Muscle layer of colon (tissue), 2 donors: ENCODE results near the gene HECTD3.
"Not testable (repeated sequence)": the region's sequence is repeated elsewhere in the genome, so short reads cannot be mapped to it uniquely, and the experiment has no call there.

Experiments used
- H3K27ac ChIP-seq: one replicate; pipeline ENCODE4 v1.7.0; 2013; ENCODE audit warnings: low read depth, mild to moderate bottlenecking, low read length, moderate library complexity
- H3K27me3 ChIP-seq, 2 donors: one replicate each; pipeline ENCODE4 v1.7.0; 2013; ENCODE audit warnings: low read length in 2 of 2, mild to moderate bottlenecking in 2 of 2; ENCODE audit not compliant: insufficient read depth in 2 of 2, control insufficient read depth in 1 of 2
- H3K36me3 ChIP-seq: one replicate; pipeline ENCODE4 v1.7.0; 2013; ENCODE audit warnings: mild to moderate bottlenecking, low read length; ENCODE audit not compliant: insufficient read depth
- H3K4me1 ChIP-seq: one replicate; pipeline ENCODE4 v1.7.0; 2013; ENCODE audit warnings: mild to moderate bottlenecking, low read length; ENCODE audit not compliant: insufficient read depth
- H3K4me3 ChIP-seq, 2 donors: one replicate each; pipeline ENCODE4 v1.7.0; 2013; ENCODE audit warnings: low read length in 2 of 2, low read depth in 1 of 2, mild to moderate bottlenecking in 1 of 2, moderate library complexity in 1 of 2
- H3K9ac ChIP-seq: one replicate; pipeline ENCODE4 v1.7.0; 2013; ENCODE audit warnings: low read length
- H3K9me3 ChIP-seq: one replicate; pipeline ENCODE4 v1.7.0; 2013; ENCODE audit warnings: mild to moderate bottlenecking, low read length
- donor health status: abdominal sarcoma.
- donor health status: Adenocarcinoma of cecum.

The HECTD3 gene

DNA sequence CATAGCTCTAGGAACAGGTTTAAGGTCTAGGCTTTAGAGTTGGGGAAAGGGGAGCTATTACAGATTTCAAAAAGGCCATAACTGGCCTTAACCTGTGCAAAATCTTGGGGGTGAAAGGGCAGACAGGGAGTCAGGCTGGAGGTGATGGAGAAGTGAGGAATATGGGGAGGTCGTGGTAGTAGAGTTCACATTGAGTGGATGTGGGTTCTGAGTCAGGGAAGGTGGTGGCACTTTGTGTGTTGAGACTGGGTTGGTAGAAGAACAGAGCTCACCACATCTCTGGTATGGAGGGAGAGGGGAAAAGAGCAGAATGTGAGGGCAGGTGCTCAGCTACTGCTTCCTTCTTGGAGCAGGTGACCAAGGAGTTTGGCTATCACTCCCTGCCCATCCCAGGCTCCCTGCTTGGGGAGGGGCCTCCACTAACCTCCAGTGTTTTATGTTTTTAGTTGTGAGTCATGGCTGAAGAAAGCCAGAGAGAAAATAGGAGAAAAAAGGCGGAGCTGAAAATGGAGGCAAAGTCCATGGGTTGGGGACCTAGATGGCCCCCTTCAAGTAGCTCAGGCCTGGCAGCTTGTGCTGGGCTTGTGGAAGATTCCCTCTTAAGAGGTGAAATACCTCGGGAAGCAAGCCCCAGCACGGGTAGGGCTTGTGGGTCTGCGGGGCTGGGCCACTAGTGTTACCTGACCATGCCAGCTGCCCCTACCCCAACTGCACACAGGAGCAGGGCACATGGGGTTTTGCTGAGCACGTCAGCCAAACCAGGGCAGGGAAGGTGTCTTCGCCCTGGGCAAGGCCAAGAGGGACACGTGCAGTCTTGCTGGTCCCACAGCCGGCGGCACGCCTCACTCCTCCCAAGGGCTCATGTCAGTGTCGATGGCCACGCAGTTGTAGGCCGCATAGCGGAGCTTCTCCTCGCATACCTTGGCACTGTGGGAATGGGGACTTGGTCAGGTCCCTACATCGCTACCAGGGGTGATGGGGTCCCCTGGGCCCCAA lies 8.2 kb downstream of the HECTD3 start:
- Histone ChIP-seq H3K9me3 (no peaks in the 10 kb centered on the region), H3K27me3 (no peaks in the 10 kb centered on the region), H3K9ac (no peak overlapping the region), H3K4me1 (no peaks in the 10 kb centered on the region), H3K36me3 (peaks cover 56% of the 10 kb centered on the region), H3K27ac (no peak overlapping the region), H3K4me3 (no peak overlapping the region)

DNA sequence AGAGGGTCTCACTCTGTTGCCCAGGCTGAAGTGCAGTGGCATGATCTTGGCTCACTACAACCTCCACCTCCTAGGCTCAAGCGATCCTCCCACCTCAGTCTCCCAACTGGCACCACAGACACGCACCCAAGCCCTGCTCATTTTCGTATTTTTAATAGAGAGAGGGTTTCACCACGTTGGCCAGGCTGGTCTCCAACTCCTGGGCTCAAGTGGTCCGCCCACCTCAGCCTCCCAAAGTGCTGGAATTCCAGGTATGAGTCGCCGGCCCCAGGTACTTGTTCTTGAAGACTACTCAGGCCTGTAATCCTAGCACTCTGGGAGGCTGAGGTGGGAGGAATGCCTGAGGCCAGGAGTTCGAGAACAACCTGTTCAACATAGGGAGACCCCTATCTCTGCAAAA lies 9.5 kb downstream of the HECTD3 start:
- H3K9ac ChIP-seq, H3K4me3 ChIP-seq, H3K27ac ChIP-seq, H3K9me3 ChIP-seq, H3K4me1 ChIP-seq, H3K27me3 ChIP-seq: not testable (repeated sequence)
- peaks cover 43% of the 10 kb centered on the region for H3K36me3 ChIP-seq

DNA sequence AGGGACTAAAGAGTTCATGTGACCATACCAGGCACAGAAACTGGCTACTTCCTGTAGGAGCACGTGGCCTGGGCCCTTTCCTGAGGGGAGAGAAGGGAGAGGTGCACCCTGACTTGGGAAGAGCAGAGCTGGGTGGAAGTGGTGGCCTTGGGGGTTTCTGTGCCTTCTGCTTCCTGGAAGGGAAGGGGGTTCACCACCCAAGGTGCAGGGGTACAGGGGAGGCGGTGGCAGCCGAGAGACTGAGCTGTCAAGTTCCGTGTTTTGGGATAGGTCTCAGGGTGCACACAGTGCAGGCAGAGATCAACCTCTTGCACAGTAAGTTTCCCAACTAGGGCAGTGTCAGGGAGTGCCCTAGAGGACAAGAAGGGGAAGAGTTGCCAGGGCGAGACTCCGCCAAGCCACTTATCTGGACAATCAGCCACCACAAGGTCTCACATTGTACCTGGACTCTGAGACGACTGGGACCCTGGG lies 10.1 kb downstream of the HECTD3 start:
- no peak overlapping the region for H3K9ac ChIP-seq
- no peaks in the 10 kb centered on the region for H3K27me3 ChIP-seq
- no peak overlapping the region for H3K27ac ChIP-seq
- no peaks in the 10 kb centered on the region for H3K9me3 ChIP-seq
- H3K4me1 ChIP-seq = no peaks in the 10 kb centered on the region
- H3K4me3 ChIP-seq = no peak overlapping the region
- peaks cover 40% of the 10 kb centered on the region for H3K36me3 ChIP-seq

DNA sequence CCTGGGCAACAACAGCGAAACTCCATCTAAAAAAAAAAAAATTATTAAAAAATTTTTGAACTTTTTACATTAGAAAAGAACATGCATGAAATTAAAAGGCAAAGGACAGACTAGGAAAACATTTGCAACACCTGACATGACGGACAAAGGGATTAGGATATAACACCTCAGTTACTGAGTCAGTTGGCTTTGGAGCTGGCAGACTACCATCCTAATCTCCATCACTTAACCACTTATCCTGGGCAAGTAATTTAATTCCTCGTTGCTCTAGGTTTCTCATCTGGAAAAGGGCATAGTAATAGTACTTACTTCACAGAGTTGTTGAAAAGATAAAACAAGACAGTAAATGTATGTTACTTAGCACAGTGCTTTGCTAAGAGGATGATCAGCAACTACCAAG lies 11.9 kb downstream of the HECTD3 start:
- peaks cover 22% of the 10 kb centered on the region for H3K36me3 ChIP-seq
- no peak overlapping the region for H3K4me3 ChIP-seq
- no peaks in the 10 kb centered on the region for H3K4me1 ChIP-seq
- no peaks in the 10 kb centered on the region for H3K27me3 ChIP-seq
- H3K27ac ChIP-seq = no peak overlapping the region
- H3K9me3 ChIP-seq = no peaks in the 10 kb centered on the region
- no peak overlapping the region for H3K9ac ChIP-seq

DNA sequence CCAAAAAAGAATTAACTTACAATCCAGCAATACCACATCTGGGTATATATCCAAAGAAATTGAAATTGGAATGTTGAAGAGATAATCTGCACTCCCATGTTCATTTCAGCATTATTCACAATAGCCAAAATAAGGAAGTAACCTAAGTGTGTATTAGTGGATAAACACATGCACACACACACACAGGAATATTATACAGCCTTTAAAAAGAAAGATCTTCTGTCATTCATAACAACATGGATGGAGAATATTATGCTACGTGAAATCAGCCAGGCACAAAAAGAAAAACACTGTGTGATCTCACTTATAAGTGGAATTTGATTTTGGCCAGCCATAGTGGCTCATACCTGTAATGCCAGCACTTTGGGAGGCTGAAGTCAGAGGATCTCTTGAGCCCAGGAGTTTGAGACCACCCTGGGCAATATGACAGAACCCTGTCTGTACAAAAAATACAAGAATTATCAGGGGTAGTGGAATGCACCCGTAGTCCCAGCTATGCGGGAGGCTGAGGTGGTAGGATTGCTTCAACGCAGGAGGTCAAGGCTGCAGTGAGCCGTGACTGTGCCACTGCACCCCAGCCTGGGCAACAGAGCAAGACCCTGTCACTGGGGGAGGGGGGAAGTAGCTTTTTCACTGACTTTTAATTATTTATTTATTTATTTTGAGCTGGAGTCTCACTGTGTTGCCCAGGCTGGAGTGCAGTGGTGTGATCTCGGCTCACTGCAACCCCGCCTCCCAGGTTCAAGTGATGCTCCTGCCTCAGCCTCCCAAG lies 15.5 kb downstream of the HECTD3 start:
- H3K27ac ChIP-seq = no peak overlapping the region
- no peaks in the 10 kb centered on the region for H3K4me1 ChIP-seq
- no peaks in the 10 kb centered on the region for H3K9me3 ChIP-seq
- H3K36me3 ChIP-seq = no peaks in the 10 kb centered on the region
- no peaks in the 10 kb centered on the region for H3K27me3 ChIP-seq
- H3K9ac ChIP-seq = no peak overlapping the region
- no peak overlapping the region for H3K4me3 ChIP-seq

DNA sequence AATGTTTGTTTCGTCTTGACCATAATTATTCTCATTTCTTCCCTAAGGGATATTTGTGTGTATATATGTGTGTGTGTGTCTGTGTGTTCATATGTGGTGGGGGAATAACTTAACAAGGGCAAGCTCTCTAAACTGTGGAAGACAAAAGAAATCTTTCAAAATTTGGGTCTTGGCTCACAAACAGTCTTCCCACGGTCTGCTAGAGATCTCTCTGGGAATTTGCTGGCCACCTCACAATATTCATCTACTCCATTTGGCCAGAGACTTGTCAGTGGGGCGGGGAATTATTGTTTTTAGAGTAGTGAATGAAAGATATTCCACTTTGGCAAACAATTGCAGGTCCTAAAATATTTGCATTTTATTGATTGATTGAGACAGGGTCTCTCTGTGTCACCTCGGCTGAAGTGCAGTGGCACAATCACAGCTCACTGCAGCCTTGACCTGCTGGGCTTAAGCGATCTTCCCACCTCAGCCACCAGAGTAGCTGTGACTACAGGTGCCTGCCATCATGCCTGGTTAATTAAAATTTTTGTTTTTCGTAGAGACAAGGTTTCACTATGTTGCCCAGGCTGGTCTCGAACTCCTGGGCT lies 16.7 kb downstream of the HECTD3 start:
- no peaks in the 10 kb centered on the region for H3K9me3 ChIP-seq
- no peak overlapping the region for H3K9ac ChIP-seq
- no peaks in the 10 kb centered on the region for H3K36me3 ChIP-seq
- no peak overlapping the region for H3K4me3 ChIP-seq
- no peaks in the 10 kb centered on the region for H3K27me3 ChIP-seq
- H3K4me1 ChIP-seq = no peaks in the 10 kb centered on the region
- no peak overlapping the region for H3K27ac ChIP-seq

DNA sequence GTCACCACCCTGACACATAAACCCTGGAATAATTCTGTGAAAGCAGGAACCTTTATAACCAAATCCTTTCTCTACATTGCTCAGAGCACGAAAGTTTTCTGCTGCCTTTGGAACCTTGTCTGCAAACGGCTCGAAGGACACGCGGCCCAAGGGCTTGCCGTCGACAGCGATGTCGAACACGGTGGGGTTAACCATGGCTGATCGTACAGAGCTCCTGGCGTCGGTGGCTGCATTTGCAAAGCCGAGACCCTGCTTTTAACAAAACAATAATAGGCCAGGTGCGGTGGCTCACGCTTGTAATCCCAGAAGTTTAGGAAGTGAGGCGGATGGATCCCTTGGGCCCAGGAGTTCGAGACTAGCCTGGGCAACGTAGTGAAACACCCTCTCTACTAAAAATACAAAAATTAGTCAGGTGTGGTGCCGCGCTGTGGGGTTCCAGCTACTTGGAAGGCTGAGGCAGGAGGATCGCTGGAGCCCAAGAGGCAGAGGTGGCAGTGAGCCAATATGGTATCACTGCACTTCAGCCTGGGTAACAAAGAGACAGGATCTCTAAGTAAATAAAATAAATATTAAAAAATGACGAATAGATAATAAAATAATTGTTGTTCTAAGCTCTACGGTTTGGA lies 22.5 kb downstream of the HECTD3 start:
- Histone ChIP-seq H3K27ac (no peak overlapping the region), H3K27me3 (no peaks in the 10 kb centered on the region), H3K36me3 (no peaks in the 10 kb centered on the region), H3K4me3 (no peak overlapping the region), H3K4me1 (peaks cover 12% of the 10 kb centered on the region), H3K9ac (no peak overlapping the region), H3K9me3 (no peaks in the 10 kb centered on the region)

DNA sequence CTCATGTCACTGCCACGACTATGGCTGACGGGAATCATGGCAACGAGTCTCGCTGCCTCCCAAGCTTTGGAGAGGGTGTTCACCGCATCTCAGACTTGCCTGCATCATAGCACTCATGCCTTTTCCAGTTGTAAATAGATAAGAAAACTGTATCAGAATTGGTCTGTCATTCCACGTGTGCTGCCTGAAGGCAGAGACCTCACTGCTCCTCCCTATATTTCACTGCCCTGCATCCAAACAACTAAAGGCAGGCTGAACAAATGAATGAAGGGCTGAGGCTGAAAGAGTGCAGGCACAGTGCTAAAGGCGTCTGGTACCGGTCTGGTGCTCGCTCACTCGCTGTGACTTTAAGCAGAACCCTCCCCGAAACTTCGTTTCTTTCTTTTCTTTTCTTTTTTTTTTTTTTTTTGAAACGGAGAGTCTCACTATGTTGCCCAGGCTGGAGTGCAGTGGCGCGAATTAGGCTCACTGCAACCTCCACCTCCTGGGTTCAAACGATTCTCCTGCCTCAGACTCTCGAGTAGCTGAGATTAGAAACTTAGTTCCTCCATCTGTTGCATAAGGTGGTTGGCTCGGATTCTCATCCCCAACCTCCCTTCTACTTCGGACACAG lies 25.3 kb downstream of the HECTD3 start:
- Histone ChIP-seq H3K9ac (peak overlapping the region; percentile 5), H3K27me3 (no peaks in the 10 kb centered on the region), H3K36me3 (no peaks in the 10 kb centered on the region), H3K27ac (peak overlapping the region; percentile 68), H3K4me1 (peaks cover 12% of the 10 kb centered on the region), H3K9me3 (no peaks in the 10 kb centered on the region), H3K4me3 (peak overlapping the region; percentile 80 to 86)

DNA sequence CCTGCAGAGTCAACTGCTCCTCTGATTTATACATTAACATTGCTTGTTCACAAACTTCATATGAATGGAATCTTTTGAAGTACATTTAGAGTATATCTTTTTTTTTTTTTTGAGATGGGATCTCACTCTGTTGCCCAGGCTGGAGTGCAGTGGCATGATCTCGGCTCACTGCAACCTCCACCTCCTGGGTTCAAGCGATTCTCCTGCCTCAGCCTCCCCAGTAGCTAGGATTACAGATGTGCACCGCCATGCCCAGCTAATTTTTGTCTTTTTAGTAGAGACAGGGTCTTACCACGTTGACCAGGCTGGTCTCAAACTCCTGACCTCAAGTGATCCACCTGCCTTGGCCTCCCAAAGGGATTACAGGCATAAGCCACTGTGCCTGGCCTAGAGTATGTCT lies 33.8 kb downstream of the HECTD3 start:
- H3K36me3 ChIP-seq = peaks cover 32% of the 10 kb centered on the region
- not testable (repeated sequence) for H3K9ac ChIP-seq

DNA sequence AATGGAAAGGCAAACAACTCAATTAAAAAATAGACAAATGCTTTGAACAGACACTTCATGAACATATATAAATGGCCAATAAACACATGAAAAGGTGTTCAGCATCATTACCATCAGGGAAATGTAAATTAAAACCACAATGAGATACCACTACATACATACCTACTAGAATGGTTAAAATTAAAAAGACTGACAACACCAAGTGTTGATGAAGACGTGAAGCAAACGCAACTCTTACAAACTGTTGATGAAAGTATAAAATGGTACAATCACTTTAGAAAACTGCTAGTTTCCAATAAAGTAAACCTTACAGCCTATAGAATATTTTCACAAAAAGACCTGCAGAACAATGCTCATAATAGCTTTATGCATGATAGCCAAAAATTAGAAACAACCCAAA lies 34.9 kb downstream of the HECTD3 start:
- no peaks in the 10 kb centered on the region for H3K27me3 ChIP-seq
- H3K36me3 ChIP-seq = peaks cover 32% of the 10 kb centered on the region
- H3K4me3 ChIP-seq = no peak overlapping the region
- no peak overlapping the region for H3K9ac ChIP-seq
- no peaks in the 10 kb centered on the region for H3K4me1 ChIP-seq
- H3K27ac ChIP-seq = no peak overlapping the region
- H3K9me3 ChIP-seq = no peaks in the 10 kb centered on the region

More for the DNA sequence above, 33.8 kb downstream of the HECTD3 start:
- not testable (repeated sequence) for H3K4me3 ChIP-seq, H3K4me1 ChIP-seq, H3K27ac ChIP-seq, H3K9me3 ChIP-seq, H3K27me3 ChIP-seq
